Measurements from ENCODE around the gene XRCC1. TPM values are rescaled to one million over a fixed set of nuclear protein-coding genes. Genes with fewer than 3 reads are reported as not detected.

The XRCC1 gene
- total and polyA plus RNA-seq, 9 of the 15 experiments (the other 6 are each of a cell fraction or from before 2014, with no cell fraction given): 1.5 to 36.9 (median 24.9) TPM

GRCh38 chr19:43594710-43595604 is 19.6 kb upstream of the XRCC1 start (continued):
- TF ChIP-seq HMG20B (CRISPR knock-in tag; IDR thresholded peaks at IDR 0.05): no peak
- TF ChIP-seq CEBPG (CRISPR knock-in tag; IDR thresholded peaks at IDR 0.05): no peak
- no peak for TF ChIP-seq CEBPG (tag; conservative IDR thresholded peaks at IDR 0.05 in 1 of 2, IDR thresholded peaks at IDR 0.05 in 1 of 2)
- peak; percentile 62 for TF ChIP-seq ARID2 (IDR thresholded peaks at IDR 0.05)
- no peak for TF ChIP-seq MAFK (IDR thresholded peaks at IDR 0.05; ENCODE audit: low read length)
- no peak for TF ChIP-seq SAFB2 (IDR thresholded peaks at IDR 0.05; ENCODE audit: borderline replicate concordance, low read depth, low read length, severe bottlenecking)
- no peak for TF ChIP-seq ZNF280B (CRISPR knock-in tag; IDR thresholded peaks at IDR 0.05)
- no peak for TF ChIP-seq ZNF696 (CRISPR knock-in tag; conservative IDR thresholded peaks at IDR 0.05)
- no peak for TF ChIP-seq CBX3 (IDR thresholded peaks at IDR 0.05; ENCODE audit: borderline replicate concordance in 1 of 2, low read length in 2 of 2)
- TF ChIP-seq RBFOX2 (IDR thresholded peaks at IDR 0.05; ENCODE audit: low read depth, low read length): peak; percentile 76
- no peak; the same call in 1 of the 2 replicates for TF ChIP-seq CTBP1 (IDR thresholded peaks at IDR 0.05; ENCODE audit: borderline replicate concordance)
- TF ChIP-seq RB1 (IDR thresholded peaks at IDR 0.05; ENCODE audit: low read depth): peak; percentile 56; the same call in 1 of the 2 replicates
- no peak for TF ChIP-seq ZNF133 (CRISPR knock-in tag; IDR thresholded peaks at IDR 0.05)
- 0 out of 2 replicates have a peak, but pooled peaks have one; percentile 59 for TF ChIP-seq ZNF165 (CRISPR knock-in tag; IDR thresholded peaks at IDR 0.05; ENCODE audit: borderline replicate concordance)
- TF ChIP-seq HLTF (IDR thresholded peaks at IDR 0.05): no peak
- peak; percentile 79 for TF ChIP-seq ZFX (CRISPR knock-in tag; IDR thresholded peaks at IDR 0.05)
- TF ChIP-seq YY1 (IDR thresholded peaks at IDR 0.05; ENCODE audit: borderline replicate concordance in 1 of 3, control insufficient read depth in 1 of 3, extremely low read depth in 1 of 3, insufficient read depth in 3 of 3, insufficient read length in 1 of 3, insufficient replicate concordance in 2 of 3, low read depth in 1 of 3, low read length in 2 of 3): peak in 1 of 3 experiments; percentile 40
- TF ChIP-seq POLR2G (IDR thresholded peaks at IDR 0.05; ENCODE audit: low read depth, low read length): peak; percentile 76
- peak; percentile 38; the same call in 1 of the 2 replicates for TF ChIP-seq PHF8 (IDR thresholded peaks at IDR 0.05; ENCODE audit: borderline replicate concordance, low read length)
- TF ChIP-seq ASH1L (IDR thresholded peaks at IDR 0.05; ENCODE audit: borderline replicate concordance, low read depth, partially characterized antibody): no peak
- no peak for TF ChIP-seq ZBTB34 (CRISPR knock-in tag; IDR thresholded peaks at IDR 0.05)
- TF ChIP-seq CBFB (CRISPR knock-in tag; IDR thresholded peaks at IDR 0.05): peak; percentile 81
- TF ChIP-seq ZBTB33 (CRISPR knock-in tag; IDR thresholded peaks at IDR 0.05): peak; percentile 71
